ENCODE measurements around the gene DNAH1. TPM values are rescaled to one million over a fixed set of nuclear protein-coding genes. Genes with fewer than 3 reads are reported as not detected.
"Not testable (repeated sequence)": the region's sequence is repeated elsewhere in the genome, so short reads cannot be mapped to it uniquely, and the experiment has no call there.

DNAH1 gene
- total RNA-seq, 5 donors from 2014 or later (not counting 1 experiment from before 2014, with no cell fraction given): 41.5 to 72.0 (median 44.2) TPM

GRCh38 chr3:52279596-52279995, 36.5 kb upstream of the DNAH1 start:
- Mint-ChIP-seq H3K4me3 (peak overlapping the region; percentile 89 to 92 (median 91)), H3K4me1 (peaks cover 57 to 76% (median 72%) of the 10 kb centered on the region in 3 donors), H3K27me3 (no peaks in the 10 kb centered on the region), H3K36me3 (peaks cover 22% of the 10 kb centered on the region), H3K27ac (peak overlapping the region; percentile 95 to 98), H3K9me3 (no peaks in the 10 kb centered on the region)
- POLR2A ChIA-PET: interaction anchor here (0.7 to 3.9 kb wide), 5 partner anchors 8 to 657 kb away, joined by 3 to 20 read pairs (median 5); partner anchors contain the start of gene GLYCTK (in 1 of the 2)
- Histone ChIP-seq H3K27me3 (replicated peaks in 1 of 2; ENCODE audit: control insufficient read depth in 2 of 2, extremely low read depth in 1 of 2, insufficient read depth in 2 of 2, low read length in 1 of 2) (no peaks in the 10 kb centered on the region), H3K4me3 (ENCODE audit: control insufficient read depth in 1 of 2, extremely low read depth in 1 of 2, low read length in 1 of 2) (peak overlapping the region; percentile 69 to 86), H3K9me3 (no peaks in the 10 kb centered on the region), H3K36me3 (ENCODE audit: control insufficient read depth in 2 of 2, extremely low read depth in 1 of 2, insufficient read depth in 1 of 2, low read length in 1 of 2) (peaks cover 0 to 11% of the 10 kb centered on the region in 2 donors), H3K27ac (ENCODE audit: low read length) (peak overlapping the region; percentile 93), H3K4me1 (ENCODE audit: control insufficient read depth in 1 of 2, extremely low read depth in 1 of 2, insufficient read depth in 2 of 2, low read length in 2 of 2) (peaks cover 40 to 62% of the 10 kb centered on the region in 2 experiments)
- ATAC-seq (replicated peaks in 1 of 4) (no peak), DNase-seq (peak in 1 of 35 experiments; percentile 50)
- whole genome bisulfite sequencing (ENCODE audit: insufficient coverage): 26% methylated on average over 2 of the region's 2 CpGs
- CTCF ChIA-PET: interaction anchor here (0.5 to 3.9 kb wide), 10 partner anchors 8 to 59 kb away, joined by 3 to 17 read pairs (median 6); partner anchors contain the start of gene TWF2 (in 1 of the 2)

DNA sequence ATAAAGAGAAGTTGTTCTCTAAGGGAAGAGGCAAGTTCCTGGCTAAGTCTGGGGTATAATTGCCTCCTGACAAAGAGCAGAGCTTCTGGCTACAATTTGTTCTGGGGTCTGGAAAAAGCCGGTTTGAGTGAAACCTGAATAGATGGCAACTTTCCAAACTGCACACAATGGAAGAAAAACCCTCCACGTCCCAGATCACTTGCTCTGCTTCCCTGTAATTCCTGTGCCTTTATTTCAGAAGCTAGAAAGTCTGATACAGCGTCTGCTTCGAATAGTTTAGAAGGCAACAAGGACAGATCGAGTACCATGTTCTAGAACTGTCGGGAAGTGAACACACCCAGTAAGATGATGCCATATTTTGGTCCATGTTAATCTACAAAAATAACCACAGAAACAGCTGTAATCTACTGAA, 36.1 kb upstream of the DNAH1 start:
- DNase-seq (no peak), ATAC-seq (replicated peaks in 1 of 4) (no peak)
- Mint-ChIP-seq H3K9me3 (no peaks in the 10 kb centered on the region), H3K36me3 (peaks cover 21% of the 10 kb centered on the region), H3K4me1 (peaks cover 58 to 72% (median 71%) of the 10 kb centered on the region in 3 donors), H3K27me3 (no peaks in the 10 kb centered on the region), H3K4me3 (peak overlapping the region; percentile 89 to 92 (median 91)), H3K27ac (peak overlapping the region; percentile 95 to 98)
- Histone ChIP-seq H3K4me1 (ENCODE audit: control insufficient read depth in 1 of 2, extremely low read depth in 1 of 2, insufficient read depth in 2 of 2, low read length in 2 of 2) (peaks cover 43 to 57% of the 10 kb centered on the region in 2 experiments), H3K9me3 (no peaks in the 10 kb centered on the region), H3K27me3 (replicated peaks in 1 of 2; ENCODE audit: control insufficient read depth in 2 of 2, extremely low read depth in 1 of 2, insufficient read depth in 2 of 2, low read length in 1 of 2) (no peaks in the 10 kb centered on the region), H3K4me3 (ENCODE audit: control insufficient read depth in 1 of 2, extremely low read depth in 1 of 2, low read length in 1 of 2) (no peak overlapping the region), H3K27ac (ENCODE audit: low read length) (peak overlapping the region; percentile 93), H3K36me3 (ENCODE audit: control insufficient read depth in 2 of 2, extremely low read depth in 1 of 2, insufficient read depth in 1 of 2, low read length in 1 of 2) (peaks cover 0 to 8% of the 10 kb centered on the region in 2 donors)
- ChIA-PET CTCF (interaction anchor here (0.5 to 3.9 kb wide), 7 partner anchors 9 to 60 kb away, joined by 3 to 17 read pairs (median 5); no protein-coding TSS in a partner anchor), POLR2A (interaction anchor here (0.6 to 3.9 kb wide), 4 partner anchors 9 to 265 kb away, joined by 3 to 20 read pairs (median 6); no protein-coding TSS in a partner anchor)
- WGBS (ENCODE audit: insufficient coverage): 78% methylated on average over 4 of the region's 6 CpGs

GRCh38 chr3:52281981-52282801, 33.9 kb upstream of the DNAH1 start:
- H3K9me3 ChIP-seq: no peaks in the 10 kb centered on the region
- CTCF ChIA-PET: interaction anchor here (0.6 to 1.7 kb wide), 9 partner anchors 10 to 63 kb away, joined by 3 to 12 read pairs (median 4); partner anchors contain the start of gene TWF2 (in 1 of the 2)
- no peaks in the 10 kb centered on the region for H3K27me3 Mint-ChIP-seq
- H3K27me3 ChIP-seq (replicated peaks in 1 of 2; ENCODE audit: control insufficient read depth in 2 of 2, extremely low read depth in 1 of 2, insufficient read depth in 2 of 2, low read length in 1 of 2): no peaks in the 10 kb centered on the region
- 0% methylated on average over 5 of the region's 8 CpGs for WGBS (ENCODE audit: insufficient coverage)
- peak overlapping the region; percentile 37 to 63 (median 53) for H3K4me3 Mint-ChIP-seq
- DNase-seq: peak in 33 of 35 experiments; percentile 25 to 72 (median 52)
- peak overlapping the region; percentile 93 to 97 for H3K27ac Mint-ChIP-seq
- H3K4me1 Mint-ChIP-seq: peaks cover 54 to 66% (median 60%) of the 10 kb centered on the region in 3 donors
- no peaks in the 10 kb centered on the region for H3K9me3 Mint-ChIP-seq
- POLR2A ChIA-PET: interaction anchor here (0.8 to 3.9 kb wide), 3 partner anchors 11 to 29 kb away, joined by 3 to 20 read pairs (median 6); no protein-coding TSS in a partner anchor
- peak; percentile 35 to 55 (median 44) for ATAC-seq (replicated peaks in 1 of 4)
- H3K4me1 ChIP-seq (ENCODE audit: control insufficient read depth in 1 of 2, extremely low read depth in 1 of 2, insufficient read depth in 2 of 2, low read length in 2 of 2): peaks cover 45 to 62% of the 10 kb centered on the region in 2 experiments
- H3K36me3 ChIP-seq (ENCODE audit: control insufficient read depth in 2 of 2, extremely low read depth in 1 of 2, insufficient read depth in 1 of 2, low read length in 1 of 2): no peaks in the 10 kb centered on the region
- H3K27ac ChIP-seq (ENCODE audit: low read length): peak overlapping the region; percentile 80
- peaks cover 9% of the 10 kb centered on the region for H3K36me3 Mint-ChIP-seq
- peak overlapping the region in 1 of 2 donors; percentile 8 for H3K4me3 ChIP-seq (ENCODE audit: control insufficient read depth in 1 of 2, extremely low read depth in 1 of 2, low read length in 1 of 2)

- Histone ChIP-seq H3K4me1 (ENCODE audit: control insufficient read depth in 1 of 2, extremely low read depth in 1 of 2, insufficient read depth in 2 of 2, low read length in 2 of 2) (peaks cover 45 to 65% of the 10 kb centered on the region in 2 experiments), H3K4me3 (ENCODE audit: control insufficient read depth in 1 of 2, extremely low read depth in 1 of 2, low read length in 1 of 2) (no peak overlapping the region), H3K36me3 (ENCODE audit: control insufficient read depth in 2 of 2, extremely low read depth in 1 of 2, insufficient read depth in 1 of 2, low read length in 1 of 2) (no peaks in the 10 kb centered on the region), H3K27me3 (replicated peaks in 1 of 2; ENCODE audit: control insufficient read depth in 2 of 2, extremely low read depth in 1 of 2, insufficient read depth in 2 of 2, low read length in 1 of 2) (no peaks in the 10 kb centered on the region), H3K27ac (ENCODE audit: low read length) (peak overlapping the region; percentile 80), H3K9me3 (no peaks in the 10 kb centered on the region)
- no peak for DNase-seq
- ChIA-PET POLR2A (no interaction called here), CTCF (no interaction called here)
- no peaks in the 10 kb centered on the region for H3K9me3 Mint-ChIP-seq
- peak overlapping the region in 1 of 3 donors; percentile 22 for H3K4me3 Mint-ChIP-seq
- peaks cover 4% of the 10 kb centered on the region for H3K36me3 Mint-ChIP-seq
- no CpG with 5 or more reads among the region's 1 CpG for WGBS (ENCODE audit: insufficient coverage)
- H3K27ac Mint-ChIP-seq: peak overlapping the region; percentile 87 to 89
- ATAC-seq (replicated peaks in 1 of 4): no peak
- no peaks in the 10 kb centered on the region for H3K27me3 Mint-ChIP-seq
- peaks cover 58 to 70% (median 60%) of the 10 kb centered on the region in 3 donors for H3K4me1 Mint-ChIP-seq
Observed at GRCh38 chr3:52283306-52283705, 32.8 kb upstream of the DNAH1 start.

GRCh38 chr3:52284051-52284450, 32.1 kb upstream of the DNAH1 start:
- Histone ChIP-seq H3K27ac (ENCODE audit: low read length) (peak overlapping the region; percentile 80), H3K4me1 (ENCODE audit: control insufficient read depth in 1 of 2, extremely low read depth in 1 of 2, insufficient read depth in 2 of 2, low read length in 2 of 2) (peaks cover 51 to 70% of the 10 kb centered on the region in 2 experiments)
- H3K27me3 Mint-ChIP-seq; H3K36me3 ChIP-seq (ENCODE audit: control insufficient read depth in 2 of 2, extremely low read depth in 1 of 2, insufficient read depth in 1 of 2, low read length in 1 of 2); CTCF ChIA-PET; ATAC-seq (replicated peaks in 1 of 4); H3K4me3 Mint-ChIP-seq; POLR2A ChIA-PET; H3K9me3 Mint-ChIP-seq; DNase-seq; H3K36me3 Mint-ChIP-seq; H3K9me3 ChIP-seq; H3K27me3 ChIP-seq (replicated peaks in 1 of 2; ENCODE audit: control insufficient read depth in 2 of 2, extremely low read depth in 1 of 2, insufficient read depth in 2 of 2, low read length in 1 of 2); H3K4me3 ChIP-seq (ENCODE audit: control insufficient read depth in 1 of 2, extremely low read depth in 1 of 2, low read length in 1 of 2): not testable (repeated sequence)
- Mint-ChIP-seq H3K27ac (peak overlapping the region; percentile 79 to 83), H3K4me1 (peaks cover 59 to 71% (median 64%) of the 10 kb centered on the region in 3 donors)
- WGBS (ENCODE audit: insufficient coverage): 90% methylated on average over 2 of the region's 4 CpGs

DNA sequence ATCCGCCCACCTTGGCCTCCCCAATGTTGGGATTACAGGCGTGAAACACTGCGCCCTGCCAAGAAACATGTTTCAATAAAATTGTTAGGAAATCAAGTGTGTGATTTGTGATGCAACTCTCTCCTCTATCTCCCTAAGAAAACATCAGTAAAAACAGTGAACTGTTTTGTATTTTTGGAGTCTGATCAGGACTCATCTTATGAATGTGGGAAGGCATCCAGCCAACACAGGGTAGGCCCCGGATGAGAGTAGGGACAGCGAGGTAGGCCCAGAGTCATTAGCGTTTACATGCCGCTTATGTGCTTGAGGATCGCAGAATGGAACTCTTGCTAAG, 29.4 kb upstream of the DNAH1 start:
- Mint-ChIP-seq H3K27ac (peak overlapping the region; percentile 100), H3K36me3 (peaks cover 7% of the 10 kb centered on the region), H3K4me3 (peak overlapping the region; percentile 88 to 99 (median 99)), H3K9me3 (no peaks in the 10 kb centered on the region), H3K4me1 (peaks cover 47 to 59% (median 58%) of the 10 kb centered on the region in 3 donors), H3K27me3 (no peaks in the 10 kb centered on the region)
- Histone ChIP-seq H3K4me3 (ENCODE audit: control insufficient read depth in 1 of 2, extremely low read depth in 1 of 2, low read length in 1 of 2) (peak overlapping the region; percentile 71 to 78), H3K27me3 (replicated peaks in 1 of 2; ENCODE audit: control insufficient read depth in 2 of 2, extremely low read depth in 1 of 2, insufficient read depth in 2 of 2, low read length in 1 of 2) (no peaks in the 10 kb centered on the region), H3K27ac (ENCODE audit: low read length) (peak overlapping the region; percentile 96), H3K9me3 (no peaks in the 10 kb centered on the region), H3K36me3 (ENCODE audit: control insufficient read depth in 2 of 2, extremely low read depth in 1 of 2, insufficient read depth in 1 of 2, low read length in 1 of 2) (peaks cover 0 to 14% of the 10 kb centered on the region in 2 donors), H3K4me1 (ENCODE audit: control insufficient read depth in 1 of 2, extremely low read depth in 1 of 2, insufficient read depth in 2 of 2, low read length in 2 of 2) (peaks cover 31 to 77% of the 10 kb centered on the region in 2 experiments)
- ChIA-PET CTCF (no interaction called here), POLR2A (interaction anchor here in 1 of 2 donors (0.9 to 1.2 kb wide), 2 partner anchors 16 to 53 kb away, joined by 3 to 4 read pairs; no protein-coding TSS in a partner anchor)
- DNase-seq (no peak), ATAC-seq (replicated peaks in 1 of 4) (no peak)
- 84% methylated on average over 5 of the region's 8 CpGs for WGBS (ENCODE audit: insufficient coverage)

Measured in T-cell (primary cell).